Gastroesophageal sphincter (tissue), 3 donors: ENCODE data around the gene FZR1.

Experiments used
- EP300 ChIP-seq: sonication (generic); formaldehyde crosslinking; IDR thresholded peaks from one replicate; pipeline ENCODE4 v1.6.1; 2017; ENCODE audit warnings: antibody characterized with exemption, mild to moderate bottlenecking
- TF ChIP-seq, protein P1 (sequence below), 4 experiments: fragments of 200-600 bp in 2 of 4; fragments of 450-650 bp in 2 of 4; sonication (generic) in 1 of 4; IDR thresholded peaks; one replicate each; pipeline ENCODE4 v1.5.1; 2017 to 2019; ENCODE audit warnings: antibody characterized with exemption in 4 of 4, mild to moderate bottlenecking in 2 of 4, moderate library complexity in 2 of 4

- TF ChIP-seq EP300, result no peak
- TF ChIP-seq, protein P1, sequence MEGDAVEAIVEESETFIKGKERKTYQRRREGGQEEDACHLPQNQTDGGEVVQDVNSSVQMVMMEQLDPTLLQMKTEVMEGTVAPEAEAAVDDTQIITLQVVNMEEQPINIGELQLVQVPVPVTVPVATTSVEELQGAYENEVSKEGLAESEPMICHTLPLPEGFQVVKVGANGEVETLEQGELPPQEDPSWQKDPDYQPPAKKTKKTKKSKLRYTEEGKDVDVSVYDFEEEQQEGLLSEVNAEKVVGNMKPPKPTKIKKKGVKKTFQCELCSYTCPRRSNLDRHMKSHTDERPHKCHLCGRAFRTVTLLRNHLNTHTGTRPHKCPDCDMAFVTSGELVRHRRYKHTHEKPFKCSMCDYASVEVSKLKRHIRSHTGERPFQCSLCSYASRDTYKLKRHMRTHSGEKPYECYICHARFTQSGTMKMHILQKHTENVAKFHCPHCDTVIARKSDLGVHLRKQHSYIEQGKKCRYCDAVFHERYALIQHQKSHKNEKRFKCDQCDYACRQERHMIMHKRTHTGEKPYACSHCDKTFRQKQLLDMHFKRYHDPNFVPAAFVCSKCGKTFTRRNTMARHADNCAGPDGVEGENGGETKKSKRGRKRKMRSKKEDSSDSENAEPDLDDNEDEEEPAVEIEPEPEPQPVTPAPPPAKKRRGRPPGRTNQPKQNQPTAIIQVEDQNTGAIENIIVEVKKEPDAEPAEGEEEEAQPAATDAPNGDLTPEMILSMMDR (IDR thresholded peaks at IDR 0.05), result no peak
Observed at GRCh38 chr19:3550947-3551791, 45.1 kb downstream of the FZR1 start.
